Fibroblast of skin of right biceps (primary cell): ENCODE results near the gene ACAD10.
A peak's percentile ranks its signal among the peaks of the same experiment; 100 is the strongest.
"Not testable (repeated sequence)": the region's sequence is repeated elsewhere in the genome, so short reads cannot be mapped to it uniquely, and the experiment has no call there.

Source experiments
- DNase-seq: peaks from one replicate; pipeline ENCODE4 v3.0.0-alpha.2; 2013

ACAD10 gene

GRCh38 chr12:111687952-111688351 is 2.1 kb downstream of the ACAD10 start:
- DNase-seq, result no peak

DNA sequence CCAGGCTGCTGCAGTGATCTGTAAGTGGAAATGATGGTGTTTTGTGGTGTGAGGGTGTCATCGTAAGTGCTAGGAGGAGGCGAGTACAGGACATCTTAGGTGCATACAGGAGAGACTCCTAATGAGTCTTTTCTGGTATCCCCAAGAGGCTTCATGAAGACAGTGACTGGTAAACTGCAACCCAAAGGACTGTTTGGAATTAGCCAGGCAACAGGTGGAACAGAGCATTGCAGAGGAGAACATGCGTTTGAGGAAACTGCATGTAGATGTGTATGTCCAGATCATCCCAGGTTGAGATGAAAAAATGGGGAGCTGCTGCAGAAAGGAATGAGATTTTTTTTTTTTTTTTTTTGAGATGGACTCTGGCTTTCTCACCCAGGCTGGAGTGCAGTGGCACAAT is 5.4 kb downstream of the ACAD10 start:
- DNase-seq, result no peak

GRCh38 chr12:111692575-111693210 is 6.8 kb downstream of the ACAD10 start:
- peak; percentile 9 for DNase-seq

- DNase-seq, result no peak
Measured at GRCh38 chr12:111693818-111694217, 8.0 kb downstream of the ACAD10 start.

GRCh38 chr12:111699962-111700361 is 14.1 kb downstream of the ACAD10 start:
- no peak for DNase-seq

DNA sequence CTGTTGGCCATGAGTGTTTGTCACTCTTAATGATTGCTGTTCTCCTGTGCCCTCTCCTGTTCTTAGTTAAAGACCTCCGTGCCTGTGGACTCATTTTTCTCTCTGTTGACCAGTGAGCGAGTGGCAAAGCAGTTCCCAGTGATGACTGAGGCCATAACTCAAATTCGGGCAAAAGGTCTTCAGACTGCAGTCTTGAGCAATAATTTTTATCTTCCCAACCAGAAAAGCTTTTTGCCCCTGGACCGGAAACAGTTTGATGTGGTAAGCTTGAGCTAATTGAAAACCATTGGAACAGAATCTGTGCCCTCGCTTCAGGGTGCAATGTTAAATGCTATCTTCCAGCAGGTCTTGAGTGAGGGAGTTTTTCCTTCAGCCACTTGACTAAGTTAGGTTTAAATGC is 19.8 kb downstream of the ACAD10 start:
- no peak for DNase-seq

DNA sequence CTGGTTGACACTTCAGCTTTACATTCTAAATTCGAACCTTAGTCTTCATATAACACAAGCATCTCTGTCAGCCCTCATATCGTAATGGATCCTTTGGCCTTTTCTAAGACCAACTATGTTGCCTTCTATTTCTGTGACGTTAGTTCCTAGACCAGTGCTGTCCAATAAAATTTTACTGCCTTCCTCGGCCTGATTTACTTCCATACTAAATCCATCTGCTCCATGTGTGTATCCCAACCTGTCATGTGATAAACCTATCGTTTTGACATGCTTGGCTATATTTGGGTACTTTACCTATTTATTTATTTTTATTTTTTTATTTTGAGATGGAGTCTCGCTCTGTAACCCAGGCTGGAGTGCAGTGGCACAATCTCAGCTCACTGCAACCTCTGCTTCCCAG is 20.3 kb downstream of the ACAD10 start:
- DNase-seq, result no peak

GRCh38 chr12:111715279-111715678 is 29.4 kb downstream of the ACAD10 start:
- DNase-seq, result no peak

GRCh38 chr12:111719316-111719715 is 33.5 kb downstream of the ACAD10 start:
- not testable (repeated sequence) for DNase-seq

GRCh38 chr12:111720457-111720856 is 34.6 kb downstream of the ACAD10 start:
- no peak for DNase-seq

- DNase-seq, result not testable (repeated sequence)
Measured at GRCh38 chr12:111723646-111724360, 38.0 kb downstream of the ACAD10 start.

- no peak for DNase-seq
Measured at GRCh38 chr12:111728795-111729194, 42.9 kb downstream of the ACAD10 start.

- DNase-seq, result no peak
Measured at GRCh38 chr12:111730420-111730819, 44.6 kb downstream of the ACAD10 start.

- DNase-seq, result no peak
Measured at GRCh38 chr12:111732786-111733185, 46.9 kb downstream of the ACAD10 start.

- no peak for DNase-seq
Measured at GRCh38 chr12:111733340-111733915, 47.6 kb downstream of the ACAD10 start.

DNA sequence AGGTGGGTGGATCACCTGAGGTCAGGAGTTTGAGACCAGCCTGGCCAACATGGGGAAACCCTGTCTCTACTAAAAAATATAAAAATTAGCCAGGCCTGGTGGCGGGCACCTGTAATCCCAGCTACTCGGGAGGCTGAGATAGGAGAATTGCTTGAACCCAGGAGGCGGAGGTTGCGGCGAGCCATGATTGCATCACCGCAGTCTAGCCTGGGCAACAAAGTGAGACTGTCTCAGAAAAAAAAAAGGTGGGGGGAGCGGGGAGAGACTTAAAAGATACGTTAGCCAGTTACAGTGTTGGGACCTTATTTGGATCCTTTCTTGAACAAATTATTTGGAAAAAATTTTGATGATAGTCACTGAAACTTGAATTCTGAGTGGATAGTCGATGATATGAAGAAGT is 53.7 kb downstream of the ACAD10 start:
- not testable (repeated sequence) for DNase-seq

DNA sequence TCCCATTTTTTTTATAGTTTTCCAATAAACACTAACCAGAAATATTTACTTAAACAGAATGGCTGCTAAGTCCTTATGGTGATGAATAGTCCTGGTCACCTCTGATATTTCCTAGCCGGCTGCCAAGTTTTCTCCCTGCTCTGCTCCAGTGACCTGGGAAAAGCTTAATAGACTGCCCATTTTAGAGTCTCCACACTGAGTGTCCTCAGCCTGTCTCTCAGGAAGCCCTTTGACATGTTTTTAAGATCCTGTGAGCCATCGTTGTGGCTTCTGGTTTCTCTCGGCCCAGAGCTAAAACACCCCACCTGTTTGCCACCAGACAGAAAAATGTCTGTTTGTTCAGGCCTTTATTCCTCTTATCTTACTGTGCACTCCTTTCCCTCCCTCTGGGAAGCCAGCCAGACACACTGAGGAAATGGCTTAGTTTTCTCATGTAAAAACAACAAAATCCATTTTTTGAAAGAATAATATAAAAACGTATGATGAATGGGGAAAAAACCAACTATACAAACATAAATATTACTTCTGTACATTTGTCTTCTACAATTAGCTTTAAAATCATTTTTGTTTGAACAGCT is 55.5 kb downstream of the ACAD10 start:
- DNase-seq, result no peak

GRCh38 chr12:111745211-111745610 is 59.4 kb downstream of the ACAD10 start:
- DNase-seq, result no peak

DNA sequence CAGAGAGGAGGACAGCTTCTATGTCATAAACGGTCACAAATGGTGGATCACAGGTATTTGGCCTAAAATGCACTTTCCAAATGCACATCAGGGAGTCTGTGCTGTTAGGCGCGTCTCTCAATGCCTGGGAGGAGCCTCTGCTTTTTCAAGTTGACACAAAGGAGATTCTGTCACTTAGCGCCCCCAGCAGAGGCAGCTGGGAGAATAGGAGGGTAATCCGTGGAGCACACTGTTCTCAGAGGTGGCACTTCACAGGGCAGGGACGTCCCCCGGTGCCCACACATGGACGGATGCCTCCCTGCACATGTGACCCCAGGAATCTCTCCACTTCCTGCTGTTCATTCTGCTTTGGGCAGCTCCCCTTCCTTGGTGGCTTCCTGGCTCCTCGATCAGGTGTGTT is 61.5 kb downstream of the ACAD10 start:
- DNase-seq, result no peak

DNA sequence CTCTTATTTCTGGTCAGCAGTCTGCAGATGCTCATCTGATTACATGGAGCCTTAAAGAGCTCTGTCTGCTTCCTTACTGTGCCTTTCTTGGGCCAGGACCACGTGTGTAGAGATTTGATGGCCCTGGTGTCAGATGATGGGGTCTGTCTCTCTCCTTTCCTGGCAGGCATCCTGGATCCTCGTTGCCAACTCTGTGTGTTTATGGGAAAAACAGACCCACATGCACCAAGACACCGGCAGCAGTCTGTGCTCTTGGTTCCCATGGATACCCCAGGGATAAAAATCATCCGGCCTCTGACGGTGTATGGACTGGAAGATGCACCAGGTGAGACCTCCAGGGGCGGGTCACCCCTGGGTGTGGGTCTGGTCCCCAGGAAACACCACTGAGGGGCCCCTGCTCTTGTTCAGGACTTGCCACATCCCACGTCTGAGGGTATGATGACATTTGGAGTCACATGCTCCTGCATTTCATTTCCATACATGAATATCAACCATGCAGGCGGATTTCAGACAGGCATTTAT is 62.4 kb downstream of the ACAD10 start:
- no peak for DNase-seq

DNA sequence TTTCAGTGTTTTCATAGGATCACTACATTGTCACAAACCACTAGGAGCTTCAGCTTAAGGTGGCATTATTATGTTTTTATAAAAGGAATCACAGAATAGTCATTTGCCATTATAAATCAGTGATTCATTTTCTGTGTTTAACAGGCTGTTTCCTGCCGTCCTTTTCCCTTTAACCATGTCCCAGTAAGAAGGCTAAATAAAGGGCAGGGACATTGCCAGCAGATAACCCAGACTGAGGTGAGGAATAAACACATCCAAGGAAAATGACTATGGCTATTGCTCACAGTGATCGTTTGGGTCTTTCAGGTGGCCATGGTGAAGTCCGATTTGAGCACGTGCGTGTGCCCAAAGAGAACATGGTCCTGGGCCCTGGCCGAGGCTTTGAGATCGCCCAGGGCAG is 63.0 kb downstream of the ACAD10 start:
- DNase-seq, result no peak

DNA sequence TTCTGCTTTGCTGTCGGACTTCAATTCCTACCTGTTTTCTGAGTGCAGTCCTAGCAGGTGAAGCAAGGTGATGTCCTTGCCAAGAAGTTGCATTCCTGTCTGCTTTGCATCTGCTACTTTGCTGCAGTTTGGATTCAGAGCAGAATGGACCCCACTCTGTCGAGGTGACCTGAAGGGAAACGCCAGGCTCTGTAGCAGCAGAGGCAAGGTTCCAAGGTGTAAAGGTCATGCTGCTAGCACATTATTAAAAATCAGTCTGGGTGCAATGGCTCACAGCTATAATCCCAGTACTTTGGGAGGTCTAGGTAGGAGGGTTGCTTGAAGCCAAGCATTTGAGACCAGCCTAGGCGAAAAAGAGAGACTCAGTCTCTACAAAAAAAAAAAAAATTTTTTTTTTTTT is 63.5 kb downstream of the ACAD10 start:
- no peak for DNase-seq

- peak; percentile 32 for DNase-seq
Measured at GRCh38 chr12:111753144-111753881, 67.5 kb downstream of the ACAD10 start.
